Measurements from ENCODE around the gene CHI3L2. TPM values are rescaled to one million over a fixed set of nuclear protein-coding genes. Genes with fewer than 3 reads are reported as not detected.

Gene CHI3L2
- total and polyA plus RNA-seq, 9 of the 15 experiments (the other 6 are each of a cell fraction or from before 2014, with no cell fraction given), result 0.07 to 0.27 (median 0.15) TPM; not detected in 6

DNA sequence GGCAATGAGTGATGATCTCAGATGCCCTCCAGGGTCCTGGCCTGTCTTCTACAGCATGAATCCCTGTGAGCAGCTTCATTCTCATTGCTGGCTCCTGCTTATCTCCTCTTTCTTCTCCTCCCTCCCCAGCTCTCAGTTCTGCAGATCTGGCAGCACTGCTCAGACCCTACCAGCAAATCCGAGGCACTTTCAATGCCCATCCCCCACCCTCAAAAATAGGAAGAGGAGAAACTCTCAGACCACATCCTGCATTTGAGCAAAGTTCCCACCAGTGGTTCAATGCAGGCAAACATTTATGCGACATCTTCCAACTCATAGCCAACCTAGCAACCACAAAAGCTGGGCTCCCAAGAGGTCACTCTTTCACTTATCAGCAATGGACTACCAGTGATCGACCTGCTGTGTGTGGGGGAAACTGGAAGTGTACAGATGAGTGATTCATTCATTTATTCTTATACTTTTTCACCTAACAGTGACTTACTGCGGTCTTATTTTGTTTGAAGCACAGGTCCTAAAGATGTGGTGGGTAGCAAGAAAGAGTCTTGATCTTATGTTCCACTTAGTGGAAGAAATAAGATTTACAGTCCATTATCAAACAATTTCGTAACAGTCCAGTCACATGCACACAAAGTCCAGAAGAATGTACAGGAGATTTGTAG, 5.8 kb upstream of the CHI3L2 start:
- Histone ChIP-seq H3K9me1 (ENCODE audit: control insufficient read depth, insufficient read depth, low read length) (no peaks in the 10 kb centered on the region), H3K27me3 (ENCODE audit: control insufficient read depth in 2 of 2, insufficient read depth in 2 of 2, low read length in 2 of 2) (peaks cover 4 to 10% of the 10 kb centered on the region in 2 experiments; a peak in 2 of 5 replicates), H3K4me1 (replicated peaks in 1 of 2; ENCODE audit: control insufficient read depth in 2 of 2, insufficient read depth in 2 of 2, low read length in 2 of 2) (no peaks in the 10 kb centered on the region; a peak in 2 of 5 replicates), H3K79me2 (ENCODE audit: control insufficient read depth, insufficient read depth, low read length) (no peaks in the 10 kb centered on the region), H3K4me3 (no peak overlapping the region), H4K20me1 (replicated peaks; ENCODE audit: control insufficient read depth, insufficient read depth, low read length) (peaks cover 2% of the 10 kb centered on the region; the same call in 1 of the 2 replicates), H3K9me3 (replicated peaks; ENCODE audit: control insufficient read depth, insufficient read depth, low read depth, low read length) (no peaks in the 10 kb centered on the region), H3K4me2 (ENCODE audit: insufficient read depth, low read length) (no peak overlapping the region), H3K9ac (ENCODE audit: insufficient read depth in 1 of 2, low read depth in 2 of 2, low read length in 2 of 2) (no peak overlapping the region), H3K36me3 (ENCODE audit: control insufficient read depth, insufficient read depth, low read length) (no peaks in the 10 kb centered on the region), H3K27ac (ENCODE audit: extremely low read depth, low read depth, low read length) (no peak overlapping the region), H2AFZ (ENCODE audit: low read depth, low read length) (no peak overlapping the region)
- CTCF ChIA-PET (ENCODE audit: low intra/inter-chr PET ratio), result interaction anchor here (0.7 kb wide), 1 partner anchor 243 kb away, joined by 3 read pairs; no protein-coding TSS in a partner anchor
- in situ Hi-C loops (cut with MboI), result loop anchor here (5.0 to 10.0 kb wide), 2 partner anchors 173 to 546 kb away; no protein-coding TSS in a partner anchor
- ATAC-seq (no peak), DNase-seq (ENCODE audit: extremely low read depth in 1 of 4, low spot score in 3 of 4) (peak in 1 of 4 experiments; percentile 16), FAIRE-seq (no peak)
- BruUV-seq (replicated peaks), result no TSS peak
- 2% methylated on average over 5 of the region's 5 CpGs for WGBS (ENCODE audit: insufficient coverage, low coverage, missing lambda C conversion rate)
- POLR2A ChIA-PET, result no interaction called here
- intact Hi-C loops (cut with micrococcal nuclease), result loop anchor here (2.0 to 5.0 kb wide), 3 partner anchors 126 to 216 kb away; no protein-coding TSS in a partner anchor
- peak; percentile 14; the same call in 1 of the 2 replicates for TF ChIP-seq CEBPB (tag; IDR thresholded peaks at IDR 0.05)
- TF ChIP-seq ZNF197 (CRISPR knock-in tag; IDR thresholded peaks at IDR 0.05; ENCODE audit: low read depth), result no peak
- TF ChIP-seq, protein P1, sequence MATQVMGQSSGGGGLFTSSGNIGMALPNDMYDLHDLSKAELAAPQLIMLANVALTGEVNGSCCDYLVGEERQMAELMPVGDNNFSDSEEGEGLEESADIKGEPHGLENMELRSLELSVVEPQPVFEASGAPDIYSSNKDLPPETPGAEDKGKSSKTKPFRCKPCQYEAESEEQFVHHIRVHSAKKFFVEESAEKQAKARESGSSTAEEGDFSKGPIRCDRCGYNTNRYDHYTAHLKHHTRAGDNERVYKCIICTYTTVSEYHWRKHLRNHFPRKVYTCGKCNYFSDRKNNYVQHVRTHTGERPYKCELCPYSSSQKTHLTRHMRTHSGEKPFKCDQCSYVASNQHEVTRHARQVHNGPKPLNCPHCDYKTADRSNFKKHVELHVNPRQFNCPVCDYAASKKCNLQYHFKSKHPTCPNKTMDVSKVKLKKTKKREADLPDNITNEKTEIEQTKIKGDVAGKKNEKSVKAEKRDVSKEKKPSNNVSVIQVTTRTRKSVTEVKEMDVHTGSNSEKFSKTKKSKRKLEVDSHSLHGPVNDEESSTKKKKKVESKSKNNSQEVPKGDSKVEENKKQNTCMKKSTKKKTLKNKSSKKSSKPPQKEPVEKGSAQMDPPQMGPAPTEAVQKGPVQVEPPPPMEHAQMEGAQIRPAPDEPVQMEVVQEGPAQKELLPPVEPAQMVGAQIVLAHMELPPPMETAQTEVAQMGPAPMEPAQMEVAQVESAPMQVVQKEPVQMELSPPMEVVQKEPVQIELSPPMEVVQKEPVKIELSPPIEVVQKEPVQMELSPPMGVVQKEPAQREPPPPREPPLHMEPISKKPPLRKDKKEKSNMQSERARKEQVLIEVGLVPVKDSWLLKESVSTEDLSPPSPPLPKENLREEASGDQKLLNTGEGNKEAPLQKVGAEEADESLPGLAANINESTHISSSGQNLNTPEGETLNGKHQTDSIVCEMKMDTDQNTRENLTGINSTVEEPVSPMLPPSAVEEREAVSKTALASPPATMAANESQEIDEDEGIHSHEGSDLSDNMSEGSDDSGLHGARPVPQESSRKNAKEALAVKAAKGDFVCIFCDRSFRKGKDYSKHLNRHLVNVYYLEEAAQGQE (IDR thresholded peaks at IDR 0.05; ENCODE audit: borderline replicate concordance), result no peak
- TF ChIP-seq, protein P1 (CRISPR knock-in tag; IDR thresholded peaks at IDR 0.05; ENCODE audit: low read depth), result no peak
- TF ChIP-seq, protein P2, sequence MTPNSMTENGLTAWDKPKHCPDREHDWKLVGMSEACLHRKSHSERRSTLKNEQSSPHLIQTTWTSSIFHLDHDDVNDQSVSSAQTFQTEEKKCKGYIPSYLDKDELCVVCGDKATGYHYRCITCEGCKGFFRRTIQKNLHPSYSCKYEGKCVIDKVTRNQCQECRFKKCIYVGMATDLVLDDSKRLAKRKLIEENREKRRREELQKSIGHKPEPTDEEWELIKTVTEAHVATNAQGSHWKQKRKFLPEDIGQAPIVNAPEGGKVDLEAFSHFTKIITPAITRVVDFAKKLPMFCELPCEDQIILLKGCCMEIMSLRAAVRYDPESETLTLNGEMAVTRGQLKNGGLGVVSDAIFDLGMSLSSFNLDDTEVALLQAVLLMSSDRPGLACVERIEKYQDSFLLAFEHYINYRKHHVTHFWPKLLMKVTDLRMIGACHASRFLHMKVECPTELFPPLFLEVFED (CRISPR knock-in tag; conservative IDR thresholded peaks at IDR 0.05), result 0 out of 2 replicates have a peak, but pooled peaks have one; percentile 24
- no peak for TF ChIP-seq NR2C2 (CRISPR knock-in tag; IDR thresholded peaks at IDR 0.05)
- 0 out of 2 replicates have a peak, but pooled peaks have one; percentile 29 for TF ChIP-seq NR2C2 (tag; IDR thresholded peaks at IDR 0.05)
- TF ChIP-seq ZNF134 (CRISPR knock-in tag; conservative IDR thresholded peaks at IDR 0.05), result no peak
- TF ChIP-seq SPI1 (IDR thresholded peaks at IDR 0.05; ENCODE audit: borderline replicate concordance, low read depth, low read length), result no peak
- no peak for TF ChIP-seq ZNF41 (CRISPR knock-in tag; conservative IDR thresholded peaks at IDR 0.05)
